Measurements from ENCODE around the gene SFMBT2. TPM values are rescaled to one million over a fixed set of nuclear protein-coding genes. Genes with fewer than 3 reads are reported as not detected.

The SFMBT2 gene
- total RNA-seq, 1 experiment from 2014 or later, result 7.4 TPM

DNA sequence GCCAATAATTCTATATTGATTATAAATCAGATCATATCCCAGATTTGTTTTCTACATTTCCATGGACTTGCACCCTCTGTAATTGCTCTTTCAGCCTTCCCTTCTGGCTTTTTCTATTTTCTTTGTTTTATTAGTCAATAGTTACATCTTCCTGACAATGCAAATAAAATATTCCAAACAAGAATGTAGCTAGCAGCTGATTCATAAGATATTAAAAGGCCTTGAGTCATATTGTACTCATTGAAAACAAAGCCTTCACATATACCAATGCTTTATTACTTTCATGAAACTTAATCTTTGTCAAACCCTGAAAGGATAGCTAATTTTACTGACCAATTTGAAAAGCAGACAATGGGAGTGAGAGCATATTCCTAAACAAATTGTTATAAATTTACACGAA, 10.7 kb upstream of the SFMBT2 start:
- intact Hi-C loops (cut with micrococcal nuclease), result no loop called here
- TF ChIP-seq, protein P1, sequence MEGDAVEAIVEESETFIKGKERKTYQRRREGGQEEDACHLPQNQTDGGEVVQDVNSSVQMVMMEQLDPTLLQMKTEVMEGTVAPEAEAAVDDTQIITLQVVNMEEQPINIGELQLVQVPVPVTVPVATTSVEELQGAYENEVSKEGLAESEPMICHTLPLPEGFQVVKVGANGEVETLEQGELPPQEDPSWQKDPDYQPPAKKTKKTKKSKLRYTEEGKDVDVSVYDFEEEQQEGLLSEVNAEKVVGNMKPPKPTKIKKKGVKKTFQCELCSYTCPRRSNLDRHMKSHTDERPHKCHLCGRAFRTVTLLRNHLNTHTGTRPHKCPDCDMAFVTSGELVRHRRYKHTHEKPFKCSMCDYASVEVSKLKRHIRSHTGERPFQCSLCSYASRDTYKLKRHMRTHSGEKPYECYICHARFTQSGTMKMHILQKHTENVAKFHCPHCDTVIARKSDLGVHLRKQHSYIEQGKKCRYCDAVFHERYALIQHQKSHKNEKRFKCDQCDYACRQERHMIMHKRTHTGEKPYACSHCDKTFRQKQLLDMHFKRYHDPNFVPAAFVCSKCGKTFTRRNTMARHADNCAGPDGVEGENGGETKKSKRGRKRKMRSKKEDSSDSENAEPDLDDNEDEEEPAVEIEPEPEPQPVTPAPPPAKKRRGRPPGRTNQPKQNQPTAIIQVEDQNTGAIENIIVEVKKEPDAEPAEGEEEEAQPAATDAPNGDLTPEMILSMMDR (IDR thresholded peaks at IDR 0.05; ENCODE audit: unreplicated experiment), result no peak
- ChIA-PET CTCF (interaction anchor here (0.5 to 6.5 kb wide), 8 partner anchors 193 to 753 kb away, joined by 3 to 67 read pairs (median 4); no protein-coding TSS in a partner anchor), POLR2A (interaction anchor here (0.6 to 1.0 kb wide), 3 partner anchors 11 to 1367 kb away, joined by 3 to 7 read pairs (median 3); partner anchors contain the start of gene SFMBT2)
- no TSS peak for BruUV-seq (replicated peaks)
- peaks cover 39% of the 10 kb centered on the region for H3K27me3 Mint-ChIP-seq (ENCODE audit: insufficient read depth, unreplicated experiment)
- no peaks in the 10 kb centered on the region for H3K36me3 Mint-ChIP-seq (ENCODE audit: insufficient read depth, unreplicated experiment)
- H3K27ac Mint-ChIP-seq (ENCODE audit: low read depth, unreplicated experiment), result no peak overlapping the region
- H3K9me3 Mint-ChIP-seq (ENCODE audit: unreplicated experiment), result no peaks in the 10 kb centered on the region
- DNase-seq (ENCODE audit: unreplicated experiment), result no peak
- H3K4me1 Mint-ChIP-seq (ENCODE audit: insufficient read depth, unreplicated experiment), result peaks cover 7% of the 10 kb centered on the region
- no peak overlapping the region for H3K4me3 Mint-ChIP-seq (ENCODE audit: unreplicated experiment)

DNA sequence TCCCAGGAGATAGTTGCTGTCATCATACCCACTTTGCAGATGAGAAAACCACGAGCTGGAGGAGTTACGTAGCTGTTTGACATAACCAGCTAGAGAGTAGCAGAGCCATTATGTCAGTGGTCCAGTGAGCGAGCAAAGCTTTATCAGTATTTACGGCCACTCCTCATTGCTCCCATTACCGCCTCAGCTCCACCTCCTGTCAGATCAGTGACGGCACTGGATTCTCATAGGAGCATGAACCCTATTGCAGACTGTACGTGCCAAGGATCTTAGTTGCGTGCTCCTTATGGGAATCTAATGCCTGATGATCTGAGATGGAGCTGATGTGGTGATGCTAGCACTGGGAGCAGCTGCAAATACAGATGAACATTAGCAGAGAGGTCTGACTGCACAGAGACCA, 9.2 kb upstream of the SFMBT2 start:
- Mint-ChIP-seq H3K27me3 (ENCODE audit: insufficient read depth, unreplicated experiment) (peaks cover 37% of the 10 kb centered on the region), H3K4me3 (ENCODE audit: unreplicated experiment) (no peak overlapping the region), H3K4me1 (ENCODE audit: insufficient read depth, unreplicated experiment) (no peaks in the 10 kb centered on the region), H3K9me3 (ENCODE audit: unreplicated experiment) (no peaks in the 10 kb centered on the region), H3K27ac (ENCODE audit: low read depth, unreplicated experiment) (no peak overlapping the region), H3K36me3 (ENCODE audit: insufficient read depth, unreplicated experiment) (no peaks in the 10 kb centered on the region)
- BruUV-seq (replicated peaks), result no TSS peak
- CTCF ChIA-PET, result interaction anchor here (0.9 to 6.5 kb wide), 8 partner anchors 158 to 751 kb away, joined by 3 to 67 read pairs (median 5); no protein-coding TSS in a partner anchor
- TF ChIP-seq, protein P1 (IDR thresholded peaks at IDR 0.05; ENCODE audit: unreplicated experiment), result no peak
- intact Hi-C loops (cut with micrococcal nuclease), result no loop called here
- POLR2A ChIA-PET, result interaction anchor here (0.7 kb wide), 1 partner anchor 699 kb away, joined by 3 read pairs; no protein-coding TSS in a partner anchor
- DNase-seq (ENCODE audit: unreplicated experiment), result no peak

DNA sequence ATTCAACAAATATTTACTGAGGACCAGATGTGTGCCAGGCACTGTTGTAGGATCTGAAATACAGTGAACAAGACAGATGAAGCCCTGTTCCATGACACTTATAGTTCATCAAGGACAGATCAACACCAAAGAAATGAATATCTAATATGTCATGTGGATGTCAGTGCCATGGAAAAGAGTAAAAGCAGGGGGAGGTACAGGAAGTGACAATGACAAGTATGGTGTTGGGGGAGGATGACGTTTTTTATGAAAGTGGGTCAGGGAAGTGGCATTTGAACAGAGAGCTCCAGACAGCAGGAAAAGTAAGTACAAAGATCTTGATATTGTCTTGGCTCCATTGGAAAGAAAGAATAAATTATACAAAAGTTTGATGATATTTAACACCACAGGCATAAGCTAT, 7.0 kb upstream of the SFMBT2 start:
- H3K9me3 Mint-ChIP-seq (ENCODE audit: unreplicated experiment), result no peaks in the 10 kb centered on the region
- no peak for DNase-seq (ENCODE audit: unreplicated experiment)
- no peaks in the 10 kb centered on the region for H3K36me3 Mint-ChIP-seq (ENCODE audit: insufficient read depth, unreplicated experiment)
- no peak overlapping the region for H3K4me3 Mint-ChIP-seq (ENCODE audit: unreplicated experiment)
- no peaks in the 10 kb centered on the region for H3K4me1 Mint-ChIP-seq (ENCODE audit: insufficient read depth, unreplicated experiment)
- no peak overlapping the region for H3K27ac Mint-ChIP-seq (ENCODE audit: low read depth, unreplicated experiment)
- ChIA-PET POLR2A (interaction anchor here (0.7 to 2.4 kb wide), 2 partner anchors 700 to 747 kb away, joined by 3 to 8 read pairs; no protein-coding TSS in a partner anchor), CTCF (interaction anchor here (0.6 to 6.5 kb wide), 20 partner anchors 8 to 1004 kb away, joined by 3 to 67 read pairs (median 3); no protein-coding TSS in a partner anchor)
- BruUV-seq (replicated peaks), result no TSS peak
- TF ChIP-seq, protein P1 (IDR thresholded peaks at IDR 0.05; ENCODE audit: unreplicated experiment), result no peak
- H3K27me3 Mint-ChIP-seq (ENCODE audit: insufficient read depth, unreplicated experiment), result peaks cover 28% of the 10 kb centered on the region
- intact Hi-C loops (cut with micrococcal nuclease), result loop anchor here (1.0 to 2.0 kb wide), 4 partner anchors 498 to 1001 kb away; no protein-coding TSS in a partner anchor

DNA sequence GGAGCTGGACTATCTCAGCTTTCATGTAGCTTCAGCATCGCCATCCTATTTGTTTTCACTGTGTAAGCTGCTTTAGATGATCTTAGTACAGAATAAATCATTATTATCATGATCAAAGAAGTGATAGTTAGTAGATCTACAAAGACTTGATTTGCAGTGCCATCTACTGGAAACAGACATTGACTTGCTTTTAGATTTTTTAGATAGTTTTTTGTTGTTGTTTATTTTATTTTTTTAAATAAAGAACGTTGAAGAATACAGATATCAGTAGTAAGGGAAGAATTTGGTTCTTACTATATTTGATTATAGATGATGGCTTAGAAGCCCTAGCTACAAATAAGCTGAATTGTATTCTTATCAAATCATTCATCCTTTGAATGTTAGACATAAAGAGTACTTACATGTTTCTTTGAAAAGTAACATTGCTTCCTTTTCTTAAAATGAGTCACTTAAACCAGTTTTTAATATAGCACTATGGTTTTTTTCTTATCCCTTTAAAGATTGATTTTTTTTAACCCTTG, 6.3 kb upstream of the SFMBT2 start:
- H3K4me1 Mint-ChIP-seq (ENCODE audit: insufficient read depth, unreplicated experiment), result no peaks in the 10 kb centered on the region
- H3K9me3 Mint-ChIP-seq (ENCODE audit: unreplicated experiment), result no peaks in the 10 kb centered on the region
- H3K27me3 Mint-ChIP-seq (ENCODE audit: insufficient read depth, unreplicated experiment), result peaks cover 28% of the 10 kb centered on the region
- BruUV-seq (replicated peaks), result no TSS peak
- DNase-seq (ENCODE audit: unreplicated experiment), result peak; percentile 55
- H3K27ac Mint-ChIP-seq (ENCODE audit: low read depth, unreplicated experiment), result no peak overlapping the region
- ChIA-PET CTCF (interaction anchor here (0.6 to 6.5 kb wide), 24 partner anchors 9 to 1003 kb away, joined by 3 to 67 read pairs (median 4); no protein-coding TSS in a partner anchor), POLR2A (interaction anchor here (1.4 to 2.4 kb wide), 3 partner anchors 297 to 747 kb away, joined by 3 to 8 read pairs (median 4); no protein-coding TSS in a partner anchor)
- TF ChIP-seq, protein P1 (IDR thresholded peaks at IDR 0.05; ENCODE audit: unreplicated experiment), result peak; percentile 65
- H3K4me3 Mint-ChIP-seq (ENCODE audit: unreplicated experiment), result no peak overlapping the region
- intact Hi-C loops (cut with micrococcal nuclease), result loop anchor here (1.0 to 2.0 kb wide), 4 partner anchors 497 to 1000 kb away; no protein-coding TSS in a partner anchor
- no peaks in the 10 kb centered on the region for H3K36me3 Mint-ChIP-seq (ENCODE audit: insufficient read depth, unreplicated experiment)
